Uterus (tissue), 2 donors: ENCODE results near the gene PCLO.

Source experiments
- CTCF ChIP-seq, 4 experiments: fragments of 200-600 bp in 2 of 4; fragments of 450-650 bp in 2 of 4; sonication (generic) in 2 of 4; IDR thresholded peaks; one replicate each; pipeline ENCODE4 v1.5.1; 2016 to 2019; ENCODE audit warnings: antibody characterized with exemption in 4 of 4, mild to moderate bottlenecking in 2 of 4, moderate library complexity in 1 of 4
- POLR2A ChIP-seq, 2 donors: fragments of 450-650 bp; IDR thresholded peaks; one replicate each; pipeline ENCODE4 v1.6.1; 2016; ENCODE audit warnings: antibody characterized with exemption in 2 of 2, mild to moderate bottlenecking in 1 of 2, moderate library complexity in 1 of 2

GRCh38 chr7:83155407-83155806 lies 7.3 kb downstream of the PCLO start:
- TF ChIP-seq POLR2A (IDR thresholded peaks at IDR 0.05) (no peak), CTCF (IDR thresholded peaks at IDR 0.05) (no peak)
